Prostate gland (tissue), 2 donors: Measurements from ENCODE around the gene GRIK5.

ENCODE experiments used
- CTCF ChIP-seq, 4 experiments: fragments of 200-600 bp in 2 of 4; fragments of 450-650 bp in 2 of 4; sonication (generic) in 2 of 4; IDR thresholded peaks; 1 replicate in 3 of 4; 2 replicates in 1 of 4; pipeline ENCODE4 v1.5.1; 2016 to 2019; ENCODE audit warnings: antibody characterized with exemption in 4 of 4, mild to moderate bottlenecking in 2 of 4, moderate library complexity in 2 of 4
- POLR2A ChIP-seq: fragments of 450-650 bp; IDR thresholded peaks from one replicate; pipeline ENCODE4 v1.6.1; 2016; ENCODE audit warnings: antibody characterized with exemption, mild to moderate bottlenecking
- POLR2AphosphoS5 ChIP-seq: sonication (generic); formaldehyde crosslinking; IDR thresholded peaks from one replicate; pipeline ENCODE4 v1.6.1; 2017; ENCODE audit warnings: antibody characterized with exemption

GRCh38 chr19:41981724-41982123 lies 88.3 kb downstream of the GRIK5 start:
- TF ChIP-seq POLR2AphosphoS5 (no peak), CTCF (IDR thresholded peaks at IDR 0.05) (no peak), POLR2A (no peak)
